HG03175 (cell line): ENCODE data around the gene RNF11.

ENCODE experiments used
- ATAC-seq: cut with Tn5 transposase; IDR thresholded peaks from one replicate; pipeline ENCODE4 v1.9.1; 2021; ENCODE audit warnings: mild to moderate bottlenecking, moderate library complexity; ENCODE audit not compliant: unreplicated experiment

Gene RNF11

DNA sequence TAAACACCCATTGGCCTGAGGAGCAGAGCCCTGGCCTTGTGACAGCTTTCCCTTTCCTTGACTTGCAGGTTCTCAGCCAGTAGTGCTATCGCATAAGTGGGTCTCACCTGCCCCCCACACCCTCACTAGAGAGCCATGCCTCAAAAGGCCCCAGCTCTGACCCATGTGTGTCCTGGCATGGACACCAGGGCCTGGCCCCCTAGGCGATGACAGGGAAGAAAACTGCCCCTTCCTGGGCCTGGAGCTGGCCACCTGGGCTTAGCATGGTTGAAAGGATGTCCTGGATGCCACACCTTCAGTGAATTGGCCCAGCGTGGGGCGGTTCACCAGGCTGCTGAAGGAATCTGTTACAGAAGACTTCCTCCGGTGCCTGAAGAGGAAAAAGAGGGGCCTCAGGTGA lies 75.8 kb downstream of the RNF11 start:
- no peak for ATAC-seq

DNA sequence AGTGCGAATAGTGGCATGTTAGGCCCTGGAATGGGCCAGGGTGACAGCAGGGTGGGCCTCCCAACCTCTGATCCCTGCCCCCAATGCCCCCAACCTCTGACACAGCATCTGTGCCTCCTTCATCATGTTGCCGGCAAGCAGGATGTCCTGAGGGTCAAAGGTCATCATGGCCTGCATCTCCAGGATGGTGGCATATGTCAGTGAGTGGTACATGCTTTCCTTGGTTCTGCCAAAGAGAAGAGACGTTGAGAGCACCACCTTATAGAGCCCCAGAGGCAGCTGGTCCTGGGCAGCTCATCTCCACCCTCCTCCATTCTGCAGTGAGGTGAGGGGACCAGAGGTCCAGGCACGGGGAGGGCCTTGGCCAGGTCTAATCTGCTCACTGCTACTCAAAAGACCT lies 76.6 kb downstream of the RNF11 start:
- no peak for ATAC-seq

DNA sequence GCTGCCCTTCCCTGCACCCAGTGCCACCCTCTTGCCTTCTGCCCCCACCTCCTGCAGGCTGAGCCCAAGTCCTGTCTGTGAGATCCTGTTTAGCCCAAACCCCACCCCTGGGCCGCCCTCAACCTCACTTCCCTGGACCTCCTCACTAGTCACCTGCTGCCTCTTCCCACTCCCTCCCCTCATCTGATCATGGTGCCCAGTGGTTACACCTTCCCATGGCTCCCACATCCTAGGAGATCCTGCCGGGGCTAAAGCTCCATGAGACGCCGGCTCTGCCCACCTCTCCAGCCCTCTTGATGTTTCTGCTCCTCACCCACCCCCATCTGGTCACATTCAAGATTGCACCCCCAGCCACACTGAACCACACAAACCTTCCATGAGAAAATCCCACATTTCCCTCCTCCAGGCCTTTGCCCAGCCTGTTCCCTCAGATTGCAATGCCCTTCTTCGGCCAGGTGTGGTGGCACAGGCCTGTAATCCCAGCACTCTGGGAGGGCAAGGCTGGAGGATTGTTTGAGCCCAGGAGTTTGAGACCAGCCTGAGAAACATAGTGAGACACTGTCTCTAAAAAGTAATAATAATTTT lies 77.3 kb downstream of the RNF11 start:
- ATAC-seq = no peak

DNA sequence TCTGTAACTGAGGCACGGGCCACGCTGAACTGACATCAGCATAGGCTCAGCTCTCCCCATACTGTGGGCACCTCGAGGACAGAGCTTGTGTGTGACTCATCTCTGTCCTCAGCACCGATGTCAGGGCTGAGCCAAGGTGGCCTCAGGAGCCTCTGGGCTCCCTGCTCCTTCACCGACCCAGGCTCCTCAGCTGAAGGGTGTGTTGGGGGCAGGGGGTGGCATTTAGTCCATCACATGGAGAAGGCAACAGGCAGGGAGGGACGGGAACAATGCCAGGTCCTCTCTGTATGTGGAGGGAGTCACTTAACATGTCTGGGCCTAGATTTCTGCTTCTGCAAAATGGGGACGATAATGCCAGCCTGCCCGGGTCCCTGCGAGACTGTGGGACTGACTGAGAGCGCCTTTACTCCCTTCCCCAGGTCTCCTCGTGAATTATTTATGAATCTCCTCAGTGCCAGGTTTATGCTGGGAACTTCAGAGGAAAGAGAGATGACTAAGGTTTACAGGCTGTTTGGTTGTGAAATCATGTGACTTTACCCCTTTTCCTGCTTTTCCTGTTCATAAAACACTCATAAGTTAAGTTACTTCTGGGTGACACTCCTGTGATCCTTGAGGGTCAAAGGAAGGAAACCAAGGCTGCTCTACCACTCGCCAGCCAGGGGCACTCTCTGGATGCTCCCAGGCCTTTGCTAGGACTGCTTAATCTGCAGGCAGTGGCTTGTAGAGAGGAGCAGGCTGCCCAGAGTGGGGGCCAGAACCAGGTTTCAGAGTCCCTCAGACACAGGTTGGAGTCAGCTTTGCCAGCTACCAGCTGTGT lies 78.1 kb downstream of the RNF11 start:
- ATAC-seq = no peak

DNA sequence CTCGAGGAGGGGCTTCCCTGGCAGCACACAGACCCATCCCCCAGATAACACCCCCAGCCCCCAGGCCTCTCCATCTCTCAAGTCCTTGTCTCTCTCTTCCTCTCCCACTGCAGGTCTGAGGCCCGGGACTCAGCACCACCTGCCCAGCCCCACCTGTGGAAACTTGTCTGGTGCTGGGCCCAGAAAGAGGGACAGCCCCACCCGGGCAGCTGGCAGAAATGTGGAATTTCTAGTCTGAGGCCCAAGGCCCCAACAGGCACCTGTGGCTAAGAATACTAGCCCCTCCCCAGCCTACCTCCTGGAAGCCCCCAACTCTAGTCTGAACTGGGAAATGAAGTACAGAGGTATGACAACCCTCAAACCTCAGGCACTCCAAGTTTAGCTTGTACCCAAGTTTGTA lies 78.9 kb downstream of the RNF11 start:
- ATAC-seq = no peak

DNA sequence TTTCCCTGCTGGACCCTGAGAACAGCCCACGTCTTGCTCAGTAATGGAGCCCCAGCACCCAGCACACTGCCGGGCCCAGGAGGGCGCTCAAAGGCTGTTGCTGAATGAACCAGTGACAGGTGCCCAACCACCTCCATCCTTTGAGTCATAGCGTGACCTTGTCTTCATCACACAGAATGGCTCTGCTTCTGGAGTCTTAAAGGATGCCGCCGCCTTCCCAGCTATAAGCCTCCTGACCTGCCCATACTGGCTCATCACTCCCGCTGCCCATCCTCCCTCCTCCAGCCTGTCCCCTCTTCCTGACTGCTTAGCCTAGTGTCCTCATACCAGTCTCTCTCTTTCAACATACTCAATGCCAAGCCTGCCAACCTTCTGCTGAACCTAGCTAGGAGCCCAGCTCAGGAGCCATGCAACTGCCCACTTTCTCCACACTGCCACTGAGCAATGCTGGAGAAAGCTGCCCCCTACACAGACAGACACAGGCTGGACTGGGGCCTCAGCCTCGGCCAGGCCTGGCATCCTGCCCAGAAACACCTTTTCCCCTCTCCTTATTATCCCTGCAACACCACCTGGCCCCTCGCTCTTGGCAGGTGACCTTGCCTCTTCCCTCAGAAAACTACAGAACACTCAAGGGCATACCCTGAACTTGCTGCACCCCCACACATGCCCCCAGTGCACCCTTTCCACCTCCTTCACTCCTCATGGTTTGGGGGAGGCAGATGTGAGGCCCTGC lies 80.2 kb downstream of the RNF11 start:
- no peak for ATAC-seq

DNA sequence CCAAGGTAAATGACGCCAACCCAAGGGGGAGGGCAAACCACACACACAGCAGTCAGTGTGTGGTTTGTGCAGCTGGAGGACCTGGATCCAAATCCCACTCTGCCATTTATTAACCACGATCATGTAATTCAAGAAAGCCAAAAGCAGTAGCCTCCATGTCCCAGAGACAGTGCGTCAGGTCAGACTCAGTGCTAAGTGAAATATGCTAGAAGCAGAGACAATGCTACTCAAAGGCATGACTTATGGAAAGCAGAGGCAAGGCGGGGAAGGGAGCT lies 80.7 kb downstream of the RNF11 start:
- ATAC-seq = no peak

DNA sequence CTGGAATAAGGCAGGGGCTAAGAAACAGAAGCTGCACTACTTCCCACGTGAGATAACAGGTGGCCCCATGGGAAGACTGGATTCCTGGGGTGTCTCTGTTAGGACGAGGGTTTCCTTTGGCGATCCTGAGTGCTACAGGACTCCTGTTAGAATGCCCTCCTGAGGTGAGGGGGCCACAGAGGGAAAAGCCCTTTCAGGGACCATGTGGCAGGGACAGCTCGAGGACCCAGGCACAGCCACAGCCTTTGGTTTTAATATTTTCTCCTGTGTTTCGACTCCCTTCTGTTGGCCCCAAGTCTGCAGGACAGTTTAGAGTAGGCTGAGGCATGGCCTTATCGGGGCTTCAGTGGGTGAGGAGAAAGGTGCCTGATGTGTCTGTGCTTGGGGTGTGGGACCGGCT lies 81.7 kb downstream of the RNF11 start:
- ATAC-seq = no peak

DNA sequence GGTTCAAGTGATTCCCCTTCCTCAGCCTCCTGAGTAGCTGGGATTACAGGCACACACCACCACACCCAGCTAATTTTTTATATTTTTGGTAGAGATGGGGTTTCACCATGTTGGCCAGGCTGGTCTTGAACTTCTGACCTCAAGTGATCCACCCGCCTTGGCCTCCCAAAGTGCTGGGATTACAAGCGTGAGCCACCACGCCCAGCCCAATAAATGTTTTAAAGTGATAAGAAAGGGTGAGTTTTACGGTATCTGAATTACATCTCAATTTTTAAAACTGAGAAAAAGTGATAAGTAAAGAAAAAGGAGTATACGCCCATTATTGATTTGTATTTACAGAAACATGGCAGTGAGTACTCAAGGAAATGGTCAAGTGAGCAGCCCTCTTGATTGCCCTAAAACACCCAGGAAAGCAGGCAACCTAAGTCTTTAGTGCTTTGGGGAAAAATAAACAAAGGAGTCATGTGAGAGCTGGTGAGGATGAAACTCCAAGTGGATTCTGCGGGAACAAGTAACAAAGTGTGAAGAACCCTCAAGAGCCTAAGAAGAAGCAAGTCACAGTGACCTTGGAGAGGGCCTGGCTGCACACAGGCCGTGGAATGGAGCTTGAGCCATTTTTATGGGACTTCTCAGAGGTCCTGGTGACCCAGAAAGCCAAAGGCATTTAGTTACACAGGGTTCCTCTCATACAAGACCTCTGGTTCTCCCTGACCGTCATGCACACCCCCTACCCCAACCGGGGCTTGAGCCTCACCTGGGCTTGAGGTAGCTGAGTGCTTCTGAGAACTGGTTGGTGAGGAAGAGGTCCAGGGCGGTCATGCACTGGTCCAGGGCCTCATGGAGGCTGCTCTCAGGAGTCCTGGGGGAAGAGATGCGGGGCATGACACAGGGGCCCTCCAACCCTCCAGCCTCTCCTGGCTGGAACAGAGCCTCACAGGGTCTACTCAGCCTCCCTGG lies 85.2 kb downstream of the RNF11 start:
- ATAC-seq = no peak

DNA sequence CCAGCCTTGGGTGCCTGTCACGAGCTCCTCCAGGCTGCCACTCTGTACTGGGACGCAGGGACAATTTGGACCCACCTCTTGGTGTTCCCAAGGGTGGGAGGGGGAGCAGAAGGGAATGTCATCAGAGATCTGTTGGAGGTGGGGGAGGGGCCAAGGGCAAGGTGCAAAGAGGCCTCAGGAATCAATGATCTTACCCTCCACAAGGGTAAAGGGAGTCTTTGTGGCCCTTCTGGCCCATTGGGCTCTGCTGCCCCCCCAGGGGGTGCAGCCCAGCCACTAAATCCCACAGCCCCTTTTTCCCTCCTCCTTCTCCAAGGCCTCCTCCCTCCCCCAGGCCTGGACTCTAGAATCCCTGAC lies 85.8 kb downstream of the RNF11 start:
- ATAC-seq = no peak

DNA sequence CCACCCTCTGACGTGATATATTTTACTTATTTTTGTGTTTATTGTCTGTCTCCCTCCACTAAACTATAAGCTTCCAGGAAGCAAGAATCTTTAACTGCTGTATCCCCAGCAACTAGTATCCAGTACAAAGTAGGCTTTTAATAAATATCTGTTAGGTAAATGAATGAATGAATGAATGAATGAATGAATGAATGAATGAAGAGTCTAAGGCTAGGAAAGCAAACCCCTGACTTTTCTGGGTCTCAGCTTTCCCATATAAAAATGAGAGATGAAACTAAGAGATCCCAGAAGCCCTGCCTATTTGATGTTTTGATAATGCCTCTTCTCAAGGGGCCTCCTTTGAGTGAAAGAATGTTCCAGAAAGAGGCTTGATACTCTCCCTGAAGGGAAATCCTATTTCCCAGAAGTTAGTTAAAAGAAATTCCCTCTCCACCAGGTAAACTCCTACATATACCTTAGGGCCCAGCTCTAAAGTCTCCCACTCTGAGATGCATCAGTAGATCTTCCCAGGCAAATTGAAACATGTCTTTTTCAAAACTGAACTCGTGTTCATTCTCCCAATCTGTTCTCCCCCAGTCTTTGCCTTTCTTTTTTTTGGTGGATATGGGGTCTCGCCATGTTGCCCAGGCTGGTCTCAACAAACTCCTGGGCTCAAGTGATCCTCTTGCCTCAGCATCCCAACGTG lies 86.5 kb downstream of the RNF11 start:
- no peak for ATAC-seq
